Retinal pigment epithelial cell (primary cell): Measurements from ENCODE around the gene C3orf33.

ENCODE experiments used
- DNase-seq: peaks from one replicate; pipeline ENCODE4 v3.0.0-alpha.2; 2010; ENCODE audit warnings: low read depth
- H3K4me3 ChIP-seq: 2 replicates; pipeline ENCODE4 v1.5.1; 2011; ENCODE audit warnings: mild to moderate bottlenecking, low read length, control low read depth, moderate library complexity
- CTCF ChIP-seq: conservative IDR thresholded peaks from 2 replicates; pipeline ENCODE4 v1.5.1; 2011; ENCODE audit warnings: low read depth, low read length, control low read depth, inconsistent platforms

Gene C3orf33

DNA sequence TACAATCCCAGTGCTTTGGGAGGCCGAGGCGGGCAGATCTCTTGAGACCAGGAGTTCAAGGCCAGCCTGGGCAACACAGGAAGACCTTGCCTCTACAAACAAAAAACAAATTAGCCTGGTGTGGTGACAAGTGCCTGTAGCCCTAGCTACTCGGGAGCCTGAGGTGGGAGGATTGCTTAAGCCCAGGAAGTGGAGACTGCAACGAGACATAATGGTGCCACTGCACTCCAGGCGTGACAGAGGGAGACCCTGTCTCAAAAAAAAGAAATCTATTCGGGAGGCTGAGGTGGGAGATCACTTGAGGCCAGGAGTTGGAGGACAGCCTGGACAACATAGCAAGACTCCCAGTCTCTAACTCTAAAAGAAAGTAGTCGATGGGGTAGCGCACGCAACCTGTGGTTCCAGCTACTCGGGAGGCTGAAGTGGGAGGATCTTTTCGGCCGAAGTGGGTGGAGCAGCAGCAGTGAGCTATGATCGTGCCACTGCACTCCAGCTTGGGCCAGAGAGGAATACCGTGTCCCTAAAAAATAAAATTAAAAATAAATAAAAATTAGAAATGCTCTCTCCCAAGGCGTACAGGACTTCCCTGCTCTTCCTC is 775 bp downstream of the C3orf33 start:
- peak overlapping the region; percentile 72 for H3K4me3 ChIP-seq
- DNase-seq, result no peak
- TF ChIP-seq CTCF, result no peak

DNA sequence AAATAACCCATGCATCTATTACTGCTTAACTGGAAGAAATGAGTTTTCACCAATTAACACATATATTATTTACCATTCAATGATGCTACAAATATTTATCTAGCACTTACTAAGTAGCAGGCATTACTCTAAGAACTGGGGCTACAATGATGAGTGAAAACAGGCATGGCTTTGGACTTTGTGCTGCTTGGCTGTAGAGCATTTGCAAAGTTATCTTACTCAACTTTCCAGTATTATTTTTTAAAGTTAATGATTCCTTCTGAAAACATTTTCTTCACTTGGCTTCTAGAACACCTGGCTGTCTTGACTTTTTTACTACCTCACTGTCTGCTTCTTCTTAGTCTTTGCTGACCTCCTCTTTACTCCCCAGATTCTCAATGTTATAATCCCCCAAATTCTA is 1.8 kb downstream of the C3orf33 start:
- no peak overlapping the region for H3K4me3 ChIP-seq
- TF ChIP-seq CTCF, result no peak
- no peak for DNase-seq

DNA sequence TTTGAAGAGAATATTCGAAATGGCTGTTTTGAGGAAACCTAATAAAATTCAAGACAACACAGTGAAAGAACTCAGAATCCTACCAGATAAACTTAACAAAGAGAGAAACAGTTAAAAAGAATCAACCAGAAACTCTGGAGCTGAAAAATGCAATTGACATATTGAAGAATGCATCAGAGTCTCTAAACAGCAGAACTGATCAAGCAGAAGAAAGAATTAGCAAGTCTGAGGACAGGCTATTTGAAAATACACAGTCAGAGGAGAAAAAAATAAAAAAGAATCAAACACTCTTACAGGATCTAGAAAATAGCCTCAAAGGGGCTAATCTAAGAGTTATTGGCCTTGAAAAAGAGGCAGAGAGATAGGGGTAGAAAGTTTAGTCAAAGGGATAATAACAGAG is 13.5 kb downstream of the C3orf33 start:
- TF ChIP-seq CTCF, result no peak
- no peak overlapping the region for H3K4me3 ChIP-seq
- no peak for DNase-seq

- TF ChIP-seq CTCF, result no peak
- no peak for DNase-seq
- H3K4me3 ChIP-seq, result no peak overlapping the region
These were observed 14.9 kb downstream of the C3orf33 start for GRCh38 chr3:155791190-155791589.

DNA sequence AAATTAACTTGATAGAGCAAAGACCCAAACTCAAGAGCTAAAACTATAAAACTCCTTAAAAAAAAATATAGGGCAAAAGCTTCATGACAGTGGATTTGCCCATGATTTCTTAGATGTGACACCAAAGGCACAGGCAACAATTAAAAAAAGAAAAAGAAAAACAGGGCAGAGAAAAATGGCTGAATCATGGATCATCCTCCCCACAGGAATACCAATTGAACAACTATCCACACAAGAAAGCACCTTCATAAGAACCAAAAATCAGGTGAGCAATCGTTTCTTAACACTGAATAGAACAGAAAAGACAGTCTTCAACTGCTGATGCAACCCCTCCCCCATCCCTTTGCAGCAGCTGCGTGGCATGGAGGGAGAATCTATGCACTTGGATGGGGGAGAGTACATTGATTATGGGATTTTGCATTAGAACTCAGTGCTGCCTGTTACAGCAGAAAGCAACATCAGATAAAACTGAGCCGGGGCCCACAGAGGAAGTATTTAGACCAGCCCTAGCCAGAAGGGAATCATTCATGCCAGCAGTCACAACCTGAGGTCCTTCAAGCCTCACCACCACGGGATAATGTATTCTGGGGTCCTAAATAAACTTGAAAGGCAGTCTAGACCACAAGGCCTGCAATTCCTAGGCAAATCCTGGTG is 15.7 kb downstream of the C3orf33 start:
- TF ChIP-seq CTCF, result no peak
- no peak for DNase-seq
- H3K4me3 ChIP-seq, result no peak overlapping the region

GRCh38 chr3:155785662-155786295 is 20.3 kb downstream of the C3orf33 start:
- H3K4me3 ChIP-seq, result no peak overlapping the region
- no peak for TF ChIP-seq CTCF
- no peak for DNase-seq
